NCI-H128 (cell line): Measurements from ENCODE around the gene KRTAP10-7.
"Not testable (repeated sequence)": the region's sequence is repeated elsewhere in the genome, so short reads cannot be mapped to it uniquely, and the experiment has no call there.

Experiments used
- DNase-seq: peaks from one replicate; lab custom pipeline; 2025; ENCODE audit not compliant: unreplicated experiment; lab: John Stamatoyannopoulos, UW

KRTAP10-7 gene

GRCh38 chr21:44609193-44609592 is 8.8 kb downstream of the KRTAP10-7 start:
- no peak for DNase-seq

GRCh38 chr21:44610157-44610843 is 9.9 kb downstream of the KRTAP10-7 start:
- not testable (repeated sequence) for DNase-seq

DNA sequence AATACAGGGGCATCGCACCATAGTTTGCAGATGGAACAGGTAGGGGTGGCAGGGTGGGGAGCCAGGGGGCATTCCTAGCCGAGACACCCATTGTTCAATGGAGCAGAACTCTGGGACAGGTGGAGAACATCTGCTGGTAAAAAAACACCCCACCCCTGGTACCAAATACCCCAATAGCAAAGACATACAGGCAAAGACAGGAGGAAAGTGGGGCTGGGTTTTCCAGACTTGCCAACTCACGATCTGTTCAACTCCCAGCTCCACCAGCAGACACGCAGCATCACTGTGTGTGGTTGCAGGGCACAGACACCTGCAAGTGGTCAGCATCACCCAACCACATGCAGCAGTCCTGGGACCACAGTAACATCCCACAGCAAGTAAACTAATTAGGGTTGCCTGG is 11.2 kb downstream of the KRTAP10-7 start:
- no peak for DNase-seq

GRCh38 chr21:44612029-44612486 is 11.7 kb downstream of the KRTAP10-7 start, which contains the start of gene KRTAP10-8:
KRTAP10-8 (plus strand) TSS chr21:44612079; CDS start chr21:44612101, 22 bp downstream.
- DNase-seq: no peak

- DNase-seq: no peak
Measured at GRCh38 chr21:44612669-44613229, 12.4 kb downstream of the KRTAP10-7 start.

GRCh38 chr21:44613386-44614155 is 13.2 kb downstream of the KRTAP10-7 start:
- no peak for DNase-seq

DNA sequence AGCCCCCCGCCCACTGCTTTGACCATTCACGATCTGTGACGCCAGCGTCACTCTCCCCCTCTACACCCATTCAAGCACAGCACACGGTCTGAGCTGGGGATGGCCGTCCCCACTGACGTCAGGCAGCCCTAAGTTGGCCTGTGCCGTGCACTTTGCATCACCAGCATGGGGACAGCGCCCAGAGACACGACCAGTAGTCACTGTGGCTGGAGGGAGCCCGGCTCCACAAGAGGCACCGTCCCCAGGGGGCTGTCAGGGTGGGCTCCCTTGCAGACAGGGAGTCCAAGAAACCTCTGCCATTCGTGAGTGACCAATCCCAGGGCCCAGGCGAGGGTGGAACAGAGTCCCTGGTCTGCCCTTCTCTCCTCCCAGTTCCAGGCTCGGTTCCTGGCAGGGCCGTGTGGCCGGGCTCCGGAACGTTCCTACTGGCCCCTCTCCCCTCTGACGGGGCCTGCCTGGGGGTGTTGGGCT is 13.8 kb downstream of the KRTAP10-7 start:
- DNase-seq: no peak

DNA sequence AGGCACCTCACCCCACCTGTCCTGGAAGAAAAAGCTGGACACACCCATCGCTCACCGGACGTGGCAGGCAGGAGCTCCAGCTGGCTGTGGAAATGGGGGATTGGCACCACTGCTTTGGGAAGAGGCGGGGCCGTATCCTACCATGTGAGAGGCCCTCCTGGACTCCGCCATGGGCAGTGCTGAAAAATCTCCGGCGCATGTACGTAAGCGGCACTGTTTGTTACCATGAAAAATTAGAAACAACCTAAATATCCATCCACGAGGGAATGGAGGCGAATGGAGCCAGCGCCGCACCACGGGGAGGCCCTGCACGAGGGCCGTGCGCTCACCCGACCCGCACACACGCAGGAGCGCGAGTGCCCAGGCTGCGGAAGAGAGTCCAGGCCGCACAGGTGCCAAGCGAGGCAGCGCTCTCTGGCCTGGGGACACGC is 14.6 kb downstream of the KRTAP10-7 start:
- no peak for DNase-seq

DNA sequence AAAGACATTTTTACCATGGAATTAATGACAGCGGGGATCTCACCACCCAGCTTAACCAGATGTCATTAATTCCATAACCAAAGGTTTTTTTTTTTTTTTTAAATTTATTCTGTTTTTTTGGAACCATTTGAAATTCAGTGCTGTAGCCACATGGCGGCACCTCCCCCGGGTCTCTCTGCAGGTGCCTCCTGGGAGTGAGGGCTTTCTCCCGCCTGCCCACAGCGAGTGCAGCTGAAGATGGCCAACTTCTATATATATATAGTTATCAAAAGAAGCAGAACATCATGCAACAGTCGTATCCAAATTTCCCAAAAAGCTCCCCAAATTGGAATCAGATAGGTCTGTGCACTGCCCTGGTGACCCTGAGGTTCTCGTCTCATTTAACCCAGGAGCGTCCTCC is 15.1 kb downstream of the KRTAP10-7 start:
- no peak for DNase-seq

DNA sequence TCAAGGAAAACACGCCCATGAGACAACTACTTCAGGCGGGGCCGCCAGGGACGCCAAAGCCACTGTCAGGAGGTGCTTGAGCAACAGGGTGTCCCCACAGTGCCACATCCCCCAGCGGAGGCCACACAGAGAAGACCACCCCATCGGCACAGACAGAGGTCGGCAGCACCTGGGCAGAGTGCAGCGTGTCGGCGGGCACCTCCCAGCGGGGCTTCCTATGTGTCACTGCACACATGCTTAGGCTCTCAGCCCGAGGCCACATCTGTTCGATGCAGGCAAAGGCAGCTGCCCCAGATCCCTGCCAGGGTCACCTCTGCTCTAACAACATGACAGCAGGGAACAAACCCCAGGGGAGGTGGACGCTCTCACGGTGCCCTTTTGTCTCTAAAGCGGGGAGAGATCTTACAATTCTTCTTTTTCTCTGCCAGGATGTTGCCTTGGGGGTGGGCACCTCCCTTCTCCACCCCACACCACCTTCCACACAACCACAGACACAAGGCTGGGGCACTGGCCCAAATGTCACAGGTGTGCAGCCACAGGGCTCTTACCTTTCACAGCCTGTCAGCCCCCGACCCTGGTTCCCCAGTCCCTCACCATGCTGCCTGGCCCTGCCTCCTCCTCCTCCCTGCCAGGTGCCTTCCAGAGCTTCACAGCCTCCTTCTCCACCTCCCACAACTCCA is 15.7 kb downstream of the KRTAP10-7 start:
- DNase-seq: no peak

GRCh38 chr21:44616591-44616926 is 16.2 kb downstream of the KRTAP10-7 start:
- DNase-seq: no peak

DNA sequence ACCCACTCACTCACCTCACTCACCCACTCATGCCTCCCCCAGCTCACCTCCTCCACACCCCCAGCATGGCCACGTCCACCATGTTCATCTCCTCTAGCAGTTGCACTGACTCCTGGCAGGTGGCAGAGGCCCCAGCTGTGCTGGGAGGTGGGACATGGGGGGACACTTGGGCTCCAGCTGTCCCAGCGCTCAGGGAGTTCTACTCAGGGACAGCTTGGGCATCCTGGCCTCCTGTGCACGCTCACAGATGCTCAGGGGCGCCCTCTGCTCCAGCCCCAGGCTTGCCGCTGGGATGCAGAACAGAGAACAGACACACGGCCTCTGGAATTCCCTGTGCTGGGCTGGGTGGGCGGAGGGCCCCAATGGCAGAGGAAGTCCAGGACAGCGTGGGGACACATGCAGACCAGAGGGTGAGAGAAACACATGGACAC is 16.7 kb downstream of the KRTAP10-7 start:
- DNase-seq: no peak

DNA sequence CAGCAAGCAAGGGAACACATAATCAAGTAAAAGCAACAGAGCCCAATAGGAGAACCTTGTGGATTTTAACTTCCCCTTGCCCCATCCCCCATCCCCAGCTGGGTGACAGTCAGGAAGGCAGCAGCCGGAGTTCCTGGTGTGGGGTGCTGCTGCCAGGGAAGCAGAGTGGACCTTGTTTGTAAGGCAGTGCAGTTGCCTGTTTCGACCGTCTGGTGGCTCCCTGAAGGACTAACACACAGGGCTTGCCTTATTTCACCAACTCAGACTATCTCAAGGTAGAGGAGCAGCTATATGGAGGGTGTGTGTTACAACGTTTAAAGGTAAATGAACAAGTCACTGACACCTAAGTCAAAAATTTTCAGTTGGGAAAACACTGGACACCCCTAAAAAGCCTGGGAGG is 18.1 kb downstream of the KRTAP10-7 start:
- DNase-seq: no peak

DNA sequence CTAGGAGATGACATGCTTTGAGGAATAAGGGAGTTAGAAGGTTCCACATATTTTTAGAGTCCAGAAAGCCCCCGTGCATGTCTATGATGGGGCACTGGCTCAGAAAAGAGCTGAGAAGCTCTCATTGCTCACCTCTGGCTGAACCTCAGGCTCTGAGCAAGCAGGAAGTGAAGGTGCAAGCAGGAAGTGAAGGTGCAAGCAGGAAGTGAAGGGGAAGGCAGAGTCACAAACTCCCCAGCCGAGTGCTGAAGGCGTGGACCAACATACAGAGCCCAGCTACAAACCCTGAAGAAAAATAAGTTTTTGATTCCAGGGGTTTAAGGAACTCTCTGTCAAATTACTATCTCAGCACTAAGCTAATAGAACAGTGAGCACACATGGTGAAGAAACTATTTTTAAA is 18.5 kb downstream of the KRTAP10-7 start:
- DNase-seq: no peak

GRCh38 chr21:44619886-44620285 is 19.5 kb downstream of the KRTAP10-7 start:
- DNase-seq: no peak

DNA sequence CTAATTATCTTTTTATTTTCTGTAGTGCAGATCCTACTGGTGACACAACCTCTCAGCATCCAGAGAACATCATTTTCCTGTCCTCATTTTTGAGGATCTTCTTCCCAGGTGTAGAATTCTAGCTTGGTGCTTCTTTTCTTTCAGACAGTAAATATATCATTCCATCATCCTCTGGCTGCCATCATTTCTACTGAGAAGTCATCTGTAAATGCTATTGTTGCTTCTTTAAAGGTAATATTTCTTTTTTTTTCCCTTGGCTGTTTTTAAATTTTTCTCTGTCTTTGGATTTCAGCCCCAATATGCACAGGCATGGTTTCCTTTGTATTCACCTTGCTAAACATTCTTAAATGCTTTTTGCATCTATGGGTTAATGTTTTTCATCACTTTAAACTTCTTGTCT is 23.2 kb downstream of the KRTAP10-7 start:
- no peak for DNase-seq

- no peak for DNase-seq
Measured at GRCh38 chr21:44625756-44626155, 25.4 kb downstream of the KRTAP10-7 start.

DNA sequence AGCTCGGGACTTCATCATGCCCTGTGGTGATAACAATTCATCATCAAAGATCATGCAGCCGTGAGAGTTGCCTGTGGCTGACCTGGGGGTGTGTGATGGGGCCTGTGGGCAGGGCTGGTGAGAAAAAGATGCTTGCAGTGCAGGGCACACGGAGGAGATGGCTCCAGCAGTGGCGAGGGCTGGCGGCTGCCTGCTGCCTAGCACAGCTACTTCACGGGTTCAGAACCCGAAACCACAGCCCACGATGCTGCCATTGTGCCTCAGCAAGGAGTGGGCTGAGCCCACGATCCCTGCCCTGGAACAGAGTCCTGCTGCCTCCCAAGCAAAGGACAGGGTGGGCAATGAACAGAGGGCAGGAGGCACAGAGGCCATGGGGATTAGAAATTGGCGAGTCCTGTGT is 25.9 kb downstream of the KRTAP10-7 start:
- DNase-seq: no peak

DNA sequence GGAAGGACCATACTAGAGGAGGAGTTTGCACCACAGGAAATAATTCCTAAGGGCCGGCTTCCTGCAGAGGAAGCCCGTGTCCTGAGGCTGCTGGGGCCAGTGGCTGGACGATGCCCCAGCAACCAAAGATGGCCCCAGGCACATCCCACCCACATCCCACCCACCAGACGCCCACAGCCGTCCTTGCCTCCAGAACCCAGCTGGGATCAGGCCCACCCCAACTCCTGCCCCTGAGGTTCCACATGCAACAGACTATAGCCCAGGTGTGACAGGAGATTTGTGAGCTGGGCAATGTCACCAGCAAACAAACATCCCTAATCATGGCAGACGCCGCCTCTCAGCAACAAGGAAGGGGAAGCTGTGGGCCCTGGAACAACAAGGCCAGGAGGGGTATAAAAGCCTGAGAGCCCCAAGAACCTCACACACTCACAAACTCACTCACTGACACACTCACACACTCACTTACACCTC is 26.3 kb downstream of the KRTAP10-7 start, which contains the start of gene KRTAP10-9:
KRTAP10-9 (plus strand) TSS at position 421 of the 471 bp plus-strand sequence. CDS start 79 bp downstream, outside the sequence.
- DNase-seq: no peak

GRCh38 chr21:44627181-44627822 is 26.9 kb downstream of the KRTAP10-7 start:
- not testable (repeated sequence) for DNase-seq
